ENCODE measurements around the gene LRCOL1.

LRCOL1 gene

DNA sequence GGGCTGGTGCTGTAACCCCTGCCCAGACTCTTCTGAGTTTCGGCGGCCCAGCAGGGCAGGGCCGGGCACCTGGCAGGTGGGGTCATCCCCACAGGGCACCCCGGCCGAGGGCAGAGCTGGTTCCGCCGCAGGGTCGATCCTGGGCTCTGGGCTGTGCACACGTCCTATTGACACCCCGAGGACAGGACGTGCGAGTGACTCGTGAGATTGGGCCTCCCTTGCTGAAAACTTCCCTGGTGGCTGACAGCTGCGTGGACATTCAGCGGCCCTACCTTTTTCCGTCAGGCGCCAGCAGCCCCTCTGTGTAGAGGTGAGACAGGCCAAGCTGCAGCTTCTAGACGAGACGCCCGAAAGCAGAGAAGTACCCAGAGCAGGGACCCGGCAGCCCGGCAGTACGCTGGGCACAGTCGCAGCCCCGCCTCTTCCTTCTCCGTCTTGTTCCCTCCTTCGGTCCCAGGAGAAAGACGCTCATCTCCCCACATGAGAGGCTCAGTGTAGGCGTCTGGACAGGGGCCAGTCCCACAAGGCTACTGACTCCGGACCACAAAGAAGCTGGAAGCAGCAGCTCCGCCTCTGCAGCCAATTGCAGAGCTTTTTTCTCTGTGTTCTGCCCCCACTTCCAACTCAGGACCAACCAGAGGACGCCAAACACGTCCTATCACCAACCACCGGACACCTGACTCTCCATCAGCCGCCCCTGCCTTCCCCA is at the start of gene LRCOL1:
Gene LRCOL1, minus strand, starts transcription at position 532 of the 709 bp plus-strand sequence. CDS start 4,331 bp downstream, outside the sequence.
- Histone ChIP-seq H2AFZ (ENCODE audit: low read depth, low read length) (no peak within 1 kb of the TSS), H3K4me1 (ENCODE audit: insufficient read depth, low read length) (peaks cover 22% of the 10 kb centered on the region), H3K4me3 (ENCODE audit: low read length) (no peak within 1 kb of the TSS), H3K27me3 (ENCODE audit: insufficient read depth, low read length) (no peaks in the 10 kb centered on the region), H3K9me3 (ENCODE audit: low read length) (no peaks in the 10 kb centered on the region), H3K36me3 (ENCODE audit: insufficient read depth, low read length) (no peaks in the 10 kb centered on the region)

DNA sequence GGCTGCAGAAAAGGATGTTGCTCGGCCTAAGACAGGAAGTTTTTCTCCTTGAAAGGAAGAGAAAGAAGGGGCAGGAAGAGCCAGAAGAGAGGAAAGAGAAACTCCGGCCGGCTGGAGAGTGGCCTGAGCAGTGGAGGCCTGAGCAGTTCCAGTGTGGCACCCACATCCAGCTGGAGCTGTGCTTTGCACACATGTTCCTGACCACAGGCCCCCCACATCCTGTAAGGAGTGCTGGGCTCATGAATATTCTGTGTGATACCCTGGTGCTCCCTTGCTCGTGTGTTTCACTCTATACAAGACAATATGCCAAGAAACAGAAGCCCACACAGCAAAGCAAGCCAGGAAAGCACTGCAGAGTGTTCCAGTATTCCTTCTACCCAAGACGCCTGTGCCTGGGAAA is 49.7 kb upstream of the LRCOL1 start:
- no peaks in the 10 kb centered on the region for H3K4me1 ChIP-seq (ENCODE audit: insufficient read depth, low read length)
- no peak overlapping the region for H2AFZ ChIP-seq (ENCODE audit: low read depth, low read length)
- H3K27me3 ChIP-seq (ENCODE audit: insufficient read depth, low read length) = no peaks in the 10 kb centered on the region
- H3K36me3 ChIP-seq (ENCODE audit: insufficient read depth, low read length) = peaks cover 95% of the 10 kb centered on the region
- no peaks in the 10 kb centered on the region for H3K9me3 ChIP-seq (ENCODE audit: low read length)
- no peak overlapping the region for H3K4me3 ChIP-seq (ENCODE audit: low read length)

DNA sequence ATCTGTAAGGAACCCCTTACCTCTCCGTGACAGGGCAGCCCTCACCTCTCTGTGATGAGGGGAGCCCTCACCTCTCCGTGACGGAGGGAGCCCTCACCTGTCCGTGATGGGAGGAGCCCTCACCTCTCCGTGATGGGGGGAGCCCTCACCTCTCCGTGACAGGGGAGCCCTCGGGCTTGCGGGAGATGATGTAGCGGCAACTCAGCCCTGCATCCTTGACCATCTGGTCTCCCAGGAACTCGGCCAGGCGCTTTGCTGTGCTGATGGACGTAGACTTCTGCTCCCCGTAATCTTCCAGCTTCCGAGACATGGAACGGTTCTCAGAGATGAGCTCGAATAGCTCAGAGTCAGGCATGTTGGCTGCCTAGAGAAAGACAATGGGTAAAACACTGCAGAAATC is 48.8 kb upstream of the LRCOL1 start:
- peaks cover 95% of the 10 kb centered on the region for H3K36me3 ChIP-seq (ENCODE audit: insufficient read depth, low read length)
- H3K4me1 ChIP-seq (ENCODE audit: insufficient read depth, low read length) = no peaks in the 10 kb centered on the region
- H3K4me3 ChIP-seq (ENCODE audit: low read length) = no peak overlapping the region
- no peaks in the 10 kb centered on the region for H3K9me3 ChIP-seq (ENCODE audit: low read length)
- H3K27me3 ChIP-seq (ENCODE audit: insufficient read depth, low read length) = no peaks in the 10 kb centered on the region
- no peak overlapping the region for H2AFZ ChIP-seq (ENCODE audit: low read depth, low read length)

DNA sequence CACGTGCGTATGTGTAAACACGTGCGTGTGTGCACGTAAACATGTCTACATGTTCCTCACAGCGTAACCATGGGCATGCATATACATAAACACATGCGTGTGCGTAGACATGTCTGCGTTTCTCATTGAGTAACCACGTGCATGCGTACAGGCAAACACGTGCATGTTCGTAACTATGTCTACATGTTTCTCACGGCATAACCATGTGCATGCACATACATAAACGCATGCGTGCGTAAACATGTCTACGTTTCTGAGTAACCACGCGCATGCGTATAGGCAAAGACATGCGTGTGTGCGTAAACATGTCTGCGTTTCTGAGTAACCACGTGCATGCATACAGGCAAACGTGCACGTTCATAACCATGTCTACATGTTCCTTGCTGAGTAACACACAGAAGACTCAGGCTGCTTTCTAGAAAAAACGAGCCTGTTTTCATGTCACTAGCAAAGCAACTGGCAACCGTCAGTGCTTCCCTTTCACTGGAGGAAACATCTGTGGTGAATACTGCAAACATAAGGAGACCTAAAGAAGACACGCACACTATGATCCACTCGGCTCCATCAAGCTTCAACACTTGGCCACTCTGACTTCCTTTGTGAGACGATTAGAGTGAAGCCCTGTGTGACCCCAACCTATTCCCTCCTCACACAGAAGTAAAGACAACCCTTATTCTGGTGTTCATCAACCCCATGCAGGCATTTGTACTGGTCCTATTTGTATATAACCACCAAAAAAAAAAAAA is 47.9 kb upstream of the LRCOL1 start:
- H2AFZ ChIP-seq (ENCODE audit: low read depth, low read length) = no peak overlapping the region
- no peaks in the 10 kb centered on the region for H3K9me3 ChIP-seq (ENCODE audit: low read length)
- H3K4me1 ChIP-seq (ENCODE audit: insufficient read depth, low read length) = no peaks in the 10 kb centered on the region
- H3K4me3 ChIP-seq (ENCODE audit: low read length) = no peak overlapping the region
- H3K36me3 ChIP-seq (ENCODE audit: insufficient read depth, low read length) = peaks cover 94% of the 10 kb centered on the region
- H3K27me3 ChIP-seq (ENCODE audit: insufficient read depth, low read length) = no peaks in the 10 kb centered on the region

DNA sequence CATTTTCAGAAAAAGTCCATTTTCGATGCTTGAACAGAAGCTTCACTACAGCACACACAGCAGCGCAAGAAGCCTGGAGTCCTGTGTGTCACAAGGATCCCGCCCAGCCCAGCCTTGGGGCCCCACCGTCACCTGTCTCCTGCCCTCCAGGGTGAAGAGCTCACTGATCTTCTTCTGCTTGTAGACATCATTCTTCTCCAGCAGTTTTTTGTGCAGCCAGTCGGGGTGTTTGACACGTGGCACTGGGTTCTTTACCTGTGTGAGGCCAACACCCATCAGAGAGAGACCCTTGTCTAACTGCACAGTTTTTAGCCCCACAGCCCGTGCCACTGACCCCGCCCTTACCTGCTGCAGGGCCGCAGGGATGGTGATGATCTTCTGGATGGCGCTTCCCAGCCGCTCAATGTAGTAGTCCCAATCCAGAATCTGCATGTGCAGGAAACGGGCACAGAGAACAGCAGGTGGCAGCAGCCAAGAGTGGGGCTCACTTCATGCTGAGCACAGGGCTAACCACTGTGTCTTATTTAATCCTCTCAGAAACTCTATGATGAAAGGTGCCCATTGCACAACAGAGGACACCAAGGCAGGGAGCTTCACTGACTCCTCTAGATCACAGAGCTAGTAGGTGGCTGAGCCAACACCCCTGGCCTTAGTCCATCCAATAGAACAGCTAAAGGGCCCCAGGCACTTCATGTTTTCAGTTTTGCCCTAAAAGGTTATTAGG is 46.8 kb upstream of the LRCOL1 start:
- no peak overlapping the region for H2AFZ ChIP-seq (ENCODE audit: low read depth, low read length)
- H3K4me1 ChIP-seq (ENCODE audit: insufficient read depth, low read length) = no peaks in the 10 kb centered on the region
- H3K4me3 ChIP-seq (ENCODE audit: low read length) = no peak overlapping the region
- no peaks in the 10 kb centered on the region for H3K9me3 ChIP-seq (ENCODE audit: low read length)
- H3K36me3 ChIP-seq (ENCODE audit: insufficient read depth, low read length) = peaks cover 94% of the 10 kb centered on the region
- no peaks in the 10 kb centered on the region for H3K27me3 ChIP-seq (ENCODE audit: insufficient read depth, low read length)

DNA sequence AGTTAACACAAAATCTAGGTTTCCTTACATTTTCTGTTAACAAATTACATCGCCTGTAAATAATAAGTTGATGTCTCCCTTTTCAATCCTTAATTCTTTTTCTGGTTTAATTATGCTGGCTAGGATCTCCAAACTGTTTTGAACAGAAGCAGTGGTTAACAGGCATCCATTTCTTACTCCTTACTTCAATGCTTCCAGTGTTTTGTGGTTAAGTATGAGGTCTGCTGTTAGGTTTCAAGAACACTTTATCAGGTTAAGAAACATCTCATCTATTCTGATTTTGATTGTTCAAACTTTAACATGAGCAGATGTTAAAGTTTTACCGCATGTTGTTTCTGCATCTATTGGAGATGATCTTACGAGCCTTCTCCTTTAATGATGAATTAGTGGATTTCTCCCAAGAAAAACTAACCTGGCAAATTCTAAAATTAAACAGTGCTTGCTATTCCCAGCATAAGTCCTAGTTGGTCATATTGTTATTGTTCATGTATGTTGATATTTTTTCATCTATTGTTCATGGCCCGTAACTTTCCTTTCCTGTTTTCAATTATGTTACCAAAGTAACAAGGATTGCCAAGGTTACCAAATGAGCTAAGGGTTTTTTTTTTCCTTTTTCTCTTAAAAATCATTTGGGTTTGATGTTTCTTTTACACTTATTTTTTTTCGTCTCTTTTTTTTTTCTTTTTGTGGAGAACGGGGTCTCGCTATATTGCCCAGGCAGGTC is 43.3 kb upstream of the LRCOL1 start:
- Histone ChIP-seq H3K4me3 (ENCODE audit: low read length) (no peak overlapping the region), H3K36me3 (ENCODE audit: insufficient read depth, low read length) (peaks cover 90% of the 10 kb centered on the region), H2AFZ (ENCODE audit: low read depth, low read length) (no peak overlapping the region), H3K4me1 (ENCODE audit: insufficient read depth, low read length) (no peaks in the 10 kb centered on the region), H3K9me3 (ENCODE audit: low read length) (no peaks in the 10 kb centered on the region), H3K27me3 (ENCODE audit: insufficient read depth, low read length) (no peaks in the 10 kb centered on the region)

DNA sequence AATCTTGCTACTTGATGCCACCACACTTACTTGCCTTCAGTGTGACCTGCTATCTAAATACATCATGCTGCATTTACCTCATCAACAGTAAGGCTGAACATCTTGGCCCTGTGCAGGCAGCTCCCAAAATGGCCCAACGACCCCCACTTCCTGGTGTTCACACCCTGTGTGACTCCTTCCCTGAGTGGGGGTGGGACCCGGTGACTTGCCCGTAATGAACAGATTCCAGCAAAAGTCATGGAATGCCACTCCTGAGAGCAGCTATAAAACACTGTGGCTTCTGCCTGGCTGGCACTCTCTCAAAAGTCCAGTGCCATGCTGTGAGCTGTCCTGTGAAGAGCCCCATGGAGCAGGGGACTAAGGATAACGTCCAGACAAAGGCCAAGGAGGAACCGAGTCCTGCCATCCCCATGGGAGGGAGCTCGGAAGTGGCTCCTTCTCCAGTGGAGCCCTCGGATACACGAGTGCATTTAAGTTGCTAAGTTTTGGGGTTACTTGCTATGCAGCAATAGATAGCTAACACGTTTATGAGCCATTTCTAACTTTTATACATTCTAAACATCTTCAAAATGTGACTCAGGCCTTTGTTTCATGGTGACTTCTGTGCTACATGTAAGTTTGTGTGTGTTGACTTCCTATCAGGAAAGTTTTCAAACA is 41.2 kb upstream of the LRCOL1 start:
- Histone ChIP-seq H3K27me3 (ENCODE audit: insufficient read depth, low read length) (no peaks in the 10 kb centered on the region), H3K4me1 (ENCODE audit: insufficient read depth, low read length) (no peaks in the 10 kb centered on the region), H3K4me3 (ENCODE audit: low read length) (no peak overlapping the region), H2AFZ (ENCODE audit: low read depth, low read length) (no peak overlapping the region), H3K36me3 (ENCODE audit: insufficient read depth, low read length) (peaks cover 90% of the 10 kb centered on the region), H3K9me3 (ENCODE audit: low read length) (no peaks in the 10 kb centered on the region)

DNA sequence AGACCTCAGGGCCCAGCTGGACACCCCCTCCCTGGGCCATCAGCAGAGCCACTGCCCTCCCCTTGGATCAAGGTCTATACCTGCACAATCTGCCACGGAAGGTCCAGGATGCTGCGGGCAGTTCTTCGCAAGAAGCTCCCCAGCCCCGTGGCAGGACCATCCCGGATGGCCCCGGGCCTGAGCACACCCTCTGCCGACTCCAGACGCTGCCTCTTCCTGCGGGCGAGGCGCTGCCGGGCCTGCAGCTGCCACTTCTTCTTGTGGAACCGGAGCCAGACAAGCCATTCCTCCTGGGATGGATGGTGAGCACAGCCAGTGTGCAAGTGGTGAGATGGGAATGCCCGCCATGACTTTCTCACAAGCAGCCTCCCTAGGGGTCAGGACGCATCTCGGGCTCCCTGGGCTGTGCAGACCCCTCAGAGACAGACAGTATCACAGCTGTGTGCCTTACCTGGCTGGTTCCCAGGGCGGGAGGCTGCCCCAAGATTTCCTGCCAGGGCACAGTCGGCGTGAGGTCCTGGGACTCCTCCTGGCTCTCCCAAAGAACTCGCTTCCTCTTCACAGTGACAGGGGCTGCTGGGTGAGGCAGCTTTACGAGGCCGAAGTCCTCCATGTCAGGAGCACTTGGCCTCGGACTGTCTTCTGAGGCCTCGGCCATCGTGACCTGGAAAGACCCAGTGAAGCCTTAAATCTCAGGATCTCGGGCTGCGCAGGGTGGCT is 39.0 kb upstream of the LRCOL1 start:
- Histone ChIP-seq H2AFZ (ENCODE audit: low read depth, low read length) (no peak overlapping the region), H3K27me3 (ENCODE audit: insufficient read depth, low read length) (no peaks in the 10 kb centered on the region), H3K36me3 (ENCODE audit: insufficient read depth, low read length) (peaks cover 82% of the 10 kb centered on the region), H3K4me1 (ENCODE audit: insufficient read depth, low read length) (no peaks in the 10 kb centered on the region), H3K4me3 (ENCODE audit: low read length) (no peak overlapping the region), H3K9me3 (ENCODE audit: low read length) (no peaks in the 10 kb centered on the region)

DNA sequence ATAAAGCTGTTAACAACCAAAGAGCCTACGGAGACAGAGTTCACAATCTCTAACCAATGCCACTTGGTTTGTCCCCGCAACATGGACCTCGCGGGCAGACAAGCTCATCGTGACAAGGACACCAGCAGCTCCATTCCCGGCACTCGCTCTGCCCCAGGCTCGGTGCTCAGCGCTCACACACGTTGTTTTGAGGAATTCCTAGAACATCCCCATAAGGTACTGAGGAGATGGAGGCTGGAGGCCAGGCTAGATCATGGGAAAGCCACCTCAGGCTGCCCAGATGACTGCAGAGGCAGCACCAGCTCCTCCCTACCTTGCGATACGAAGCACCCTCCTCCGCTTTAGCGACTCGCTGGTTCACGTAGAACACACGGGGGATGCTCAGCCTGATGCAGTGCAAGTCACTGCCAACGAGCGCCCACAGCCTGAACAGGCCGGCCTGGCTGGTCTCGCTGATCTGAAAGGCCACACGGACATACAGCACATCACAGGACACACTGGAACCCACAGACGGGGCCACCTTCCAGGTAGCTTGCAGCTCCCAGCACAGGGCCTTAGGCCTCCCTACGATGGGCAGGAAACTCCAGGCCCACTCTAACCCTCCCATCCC is 38.3 kb upstream of the LRCOL1 start:
- Histone ChIP-seq H3K4me1 (ENCODE audit: insufficient read depth, low read length) (no peaks in the 10 kb centered on the region), H3K4me3 (ENCODE audit: low read length) (no peak overlapping the region), H3K36me3 (ENCODE audit: insufficient read depth, low read length) (peaks cover 80% of the 10 kb centered on the region), H3K9me3 (ENCODE audit: low read length) (no peaks in the 10 kb centered on the region), H2AFZ (ENCODE audit: low read depth, low read length) (no peak overlapping the region), H3K27me3 (ENCODE audit: insufficient read depth, low read length) (no peaks in the 10 kb centered on the region)

DNA sequence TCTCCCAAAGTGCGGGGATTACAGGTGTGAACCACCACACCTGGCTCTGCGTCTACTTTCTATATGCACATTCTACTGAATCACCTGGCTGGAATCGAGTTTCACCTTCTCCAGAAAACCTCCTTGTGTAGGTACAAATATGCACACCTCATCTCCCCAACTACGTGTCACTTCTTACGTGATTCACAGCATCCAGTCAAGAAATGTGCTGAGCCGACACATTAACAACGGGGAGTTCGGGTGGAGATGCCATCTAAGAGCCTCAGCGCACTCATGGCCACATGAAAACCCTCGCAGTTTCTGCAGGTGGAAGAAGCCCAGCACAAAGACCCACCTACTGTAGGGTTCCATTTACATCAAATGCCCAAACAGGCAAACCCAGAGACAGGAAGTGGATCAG is 37.5 kb upstream of the LRCOL1 start:
- Histone ChIP-seq H3K4me3 (ENCODE audit: low read length) (no peak overlapping the region), H3K27me3 (ENCODE audit: insufficient read depth, low read length) (no peaks in the 10 kb centered on the region), H3K4me1 (ENCODE audit: insufficient read depth, low read length) (no peaks in the 10 kb centered on the region), H3K9me3 (ENCODE audit: low read length) (no peaks in the 10 kb centered on the region), H3K36me3 (ENCODE audit: insufficient read depth, low read length) (peaks cover 80% of the 10 kb centered on the region), H2AFZ (ENCODE audit: low read depth, low read length) (no peak overlapping the region)

DNA sequence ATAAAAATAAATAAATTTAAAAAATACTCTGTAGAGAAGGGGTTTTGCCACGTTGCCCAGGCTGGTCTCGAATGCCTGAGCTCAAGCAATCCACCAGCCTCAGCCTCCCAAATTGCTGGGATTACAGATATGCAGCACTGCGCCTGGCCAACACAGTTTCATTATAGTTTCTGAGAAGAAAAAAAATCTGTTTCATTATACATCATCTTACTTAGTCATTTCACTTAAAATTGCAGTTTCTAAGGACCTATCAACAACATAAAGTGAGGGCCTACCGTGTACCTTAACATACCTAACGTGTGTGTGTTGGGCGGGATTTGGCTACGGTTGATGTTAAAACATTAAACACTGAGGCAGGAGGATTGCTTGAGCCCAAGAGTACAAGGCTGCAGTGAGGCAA is 36.5 kb upstream of the LRCOL1 start:
- H3K36me3 ChIP-seq (ENCODE audit: insufficient read depth, low read length) = peaks cover 81% of the 10 kb centered on the region
- no peaks in the 10 kb centered on the region for H3K9me3 ChIP-seq (ENCODE audit: low read length)
- no peaks in the 10 kb centered on the region for H3K4me1 ChIP-seq (ENCODE audit: insufficient read depth, low read length)
- no peaks in the 10 kb centered on the region for H3K27me3 ChIP-seq (ENCODE audit: insufficient read depth, low read length)
- no peak overlapping the region for H3K4me3 ChIP-seq (ENCODE audit: low read length)
- no peak overlapping the region for H2AFZ ChIP-seq (ENCODE audit: low read depth, low read length)

Measured in neuron (in vitro differentiated cells).